ENCODE data around the gene BTBD9.

Gene BTBD9

DNA sequence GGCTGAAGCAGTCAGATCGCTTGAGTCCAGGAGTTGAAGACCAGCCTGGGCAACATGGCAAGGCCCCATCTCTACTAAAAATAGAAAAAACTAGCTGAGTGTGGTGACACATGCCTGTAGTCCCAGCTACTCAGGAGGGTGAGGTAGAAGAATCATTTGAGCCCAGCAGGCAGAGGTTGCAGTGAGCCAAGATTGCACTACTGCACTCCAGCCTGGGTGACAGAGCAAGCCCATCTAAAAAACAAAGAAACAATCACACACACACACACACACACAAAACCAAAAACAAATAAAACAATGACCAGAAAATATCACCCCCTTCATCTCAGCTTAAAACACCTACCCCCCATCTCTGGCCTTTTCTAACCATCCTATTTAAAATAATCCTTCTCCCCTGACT lies 68.0 kb downstream of the BTBD9 start:
- H3K27ac ChIP-seq (ENCODE audit: low read length, poor library complexity, severe bottlenecking): no peak overlapping the region
- no peak overlapping the region for H3K18ac ChIP-seq (ENCODE audit: low read depth in 1 of 2, low read length in 2 of 2)
- no peaks in the 10 kb centered on the region for H3K9me3 ChIP-seq (ENCODE audit: control insufficient read depth, low read length)
- H3K79me1 ChIP-seq (replicated peaks; ENCODE audit: low read length, poor library complexity, severe bottlenecking): no peaks in the 10 kb centered on the region
- H4K91ac ChIP-seq (ENCODE audit: low read length): no peak overlapping the region
- no peak overlapping the region for H3K4me2 ChIP-seq (ENCODE audit: low read length, poor library complexity, severe bottlenecking)
- no peak overlapping the region for H3K4ac ChIP-seq (ENCODE audit: low read depth in 1 of 2, low read length in 2 of 2)
- no peak overlapping the region for H2BK12ac ChIP-seq (ENCODE audit: low read length in 2 of 2)
- H2BK120ac ChIP-seq (ENCODE audit: low read depth, low read length): no peak overlapping the region
- H3K23ac ChIP-seq (ENCODE audit: low read length in 2 of 2): no peak overlapping the region
- no peak overlapping the region for H2AFZ ChIP-seq (ENCODE audit: low read depth, low read length)
- H2BK5ac ChIP-seq (ENCODE audit: low read depth, low read length, poor library complexity, severe bottlenecking): no peak overlapping the region
- no peak overlapping the region for H4K8ac ChIP-seq (ENCODE audit: low read length)
- no peak overlapping the region for H2AK5ac ChIP-seq (ENCODE audit: low read length, severe bottlenecking)
- no peaks in the 10 kb centered on the region for H3K27me3 ChIP-seq (ENCODE audit: control insufficient read depth in 1 of 2, insufficient read depth in 1 of 2, low read length in 2 of 2)
- no peak overlapping the region for H3K14ac ChIP-seq (ENCODE audit: low read length in 2 of 2)
- 91% methylated on average over 1 of the region's 1 CpG for WGBS
- no peaks in the 10 kb centered on the region for H3K4me1 ChIP-seq (ENCODE audit: control insufficient read depth, insufficient read depth, low read depth, low read length)
- no peak overlapping the region for H3K4me3 ChIP-seq (ENCODE audit: insufficient read depth in 1 of 2, low read depth in 1 of 2, low read length in 2 of 2)
- no peak overlapping the region for H2BK15ac ChIP-seq (ENCODE audit: low read depth, poor library complexity, severe bottlenecking)
- H3K9ac ChIP-seq (ENCODE audit: low read length): no peak overlapping the region
- DNase-seq: no peak
- H3K36me3 ChIP-seq (ENCODE audit: control insufficient read depth in 1 of 2, insufficient read depth in 2 of 2, low read depth in 1 of 2, low read length in 2 of 2): peaks cover 0 to 12% of the 10 kb centered on the region in 2 experiments

DNA sequence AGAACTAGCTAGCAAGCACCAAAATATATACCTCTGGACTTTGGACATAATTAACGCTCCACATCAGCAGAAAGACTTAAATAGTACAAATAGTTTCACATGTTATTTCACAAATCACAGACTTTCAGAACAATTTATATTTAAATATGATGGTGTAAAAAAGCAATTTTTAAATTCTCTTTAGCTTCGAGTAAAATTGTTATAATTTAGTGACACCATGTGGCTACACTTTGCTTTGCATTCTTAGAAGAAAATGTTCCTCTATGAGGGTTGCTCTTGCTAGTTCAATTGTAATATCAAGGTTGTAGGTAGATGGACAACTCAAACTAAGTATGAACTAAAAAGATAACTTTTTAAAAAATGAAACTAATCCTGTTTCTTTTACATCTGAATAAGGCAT lies 69.0 kb downstream of the BTBD9 start:
- Histone ChIP-seq H3K36me3 (ENCODE audit: control insufficient read depth in 1 of 2, insufficient read depth in 2 of 2, low read depth in 1 of 2, low read length in 2 of 2) (peaks cover 0 to 3% of the 10 kb centered on the region in 2 experiments), H2AK5ac (ENCODE audit: low read length, severe bottlenecking) (no peak overlapping the region), H3K14ac (ENCODE audit: low read length in 2 of 2) (no peak overlapping the region), H3K23ac (ENCODE audit: low read length in 2 of 2) (no peak overlapping the region), H3K18ac (ENCODE audit: low read depth in 1 of 2, low read length in 2 of 2) (no peak overlapping the region), H3K4me2 (ENCODE audit: low read length, poor library complexity, severe bottlenecking) (no peak overlapping the region), H2BK12ac (ENCODE audit: low read length in 2 of 2) (no peak overlapping the region), H3K4me1 (ENCODE audit: control insufficient read depth, insufficient read depth, low read depth, low read length) (no peaks in the 10 kb centered on the region), H3K9ac (ENCODE audit: low read length) (no peak overlapping the region), H2BK15ac (ENCODE audit: low read depth, poor library complexity, severe bottlenecking) (no peak overlapping the region), H2BK5ac (ENCODE audit: low read depth, low read length, poor library complexity, severe bottlenecking) (no peak overlapping the region), H3K27me3 (ENCODE audit: control insufficient read depth in 1 of 2, insufficient read depth in 1 of 2, low read length in 2 of 2) (no peaks in the 10 kb centered on the region), H3K79me1 (replicated peaks; ENCODE audit: low read length, poor library complexity, severe bottlenecking) (no peaks in the 10 kb centered on the region), H2AFZ (ENCODE audit: low read depth, low read length) (no peak overlapping the region), H4K91ac (ENCODE audit: low read length) (no peak overlapping the region), H3K27ac (ENCODE audit: low read length, poor library complexity, severe bottlenecking) (no peak overlapping the region), H4K8ac (ENCODE audit: low read length) (no peak overlapping the region), H3K4ac (ENCODE audit: low read depth in 1 of 2, low read length in 2 of 2) (no peak overlapping the region), H3K4me3 (ENCODE audit: insufficient read depth in 1 of 2, low read depth in 1 of 2, low read length in 2 of 2) (no peak overlapping the region), H2BK120ac (ENCODE audit: low read depth, low read length) (no peak overlapping the region), H3K9me3 (ENCODE audit: control insufficient read depth, low read length) (no peaks in the 10 kb centered on the region)
- DNase-seq: peak; percentile 29
- WGBS: no CpG with 5 or more reads among the region's 2 CpGs

DNA sequence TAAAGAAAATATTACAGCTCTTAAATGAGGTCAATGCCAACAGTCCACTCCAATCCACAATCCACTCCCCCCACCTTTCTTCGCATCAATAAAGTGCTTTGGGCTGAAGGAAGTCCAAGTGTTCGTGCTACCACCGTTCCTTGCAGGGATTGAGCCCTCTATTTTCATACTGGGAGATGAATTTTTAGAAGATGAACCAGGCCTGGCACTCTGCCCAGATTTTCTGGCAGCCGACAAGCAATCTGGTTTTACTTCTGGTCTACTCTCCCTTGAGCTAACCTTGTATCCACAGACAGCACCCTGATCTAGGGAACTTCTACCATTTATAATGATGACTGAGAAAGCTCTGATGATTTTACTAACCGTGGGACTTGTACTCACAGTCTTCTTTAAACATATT lies 72.3 kb downstream of the BTBD9 start:
- H2BK5ac ChIP-seq (ENCODE audit: low read depth, low read length, poor library complexity, severe bottlenecking): no peak overlapping the region
- H3K14ac ChIP-seq (ENCODE audit: low read length in 2 of 2): no peak overlapping the region
- no peaks in the 10 kb centered on the region for H3K4me1 ChIP-seq (ENCODE audit: control insufficient read depth, insufficient read depth, low read depth, low read length)
- H3K23ac ChIP-seq (ENCODE audit: low read length in 2 of 2): no peak overlapping the region
- H4K91ac ChIP-seq (ENCODE audit: low read length): no peak overlapping the region
- no peak overlapping the region for H2BK15ac ChIP-seq (ENCODE audit: low read depth, poor library complexity, severe bottlenecking)
- H3K18ac ChIP-seq (ENCODE audit: low read depth in 1 of 2, low read length in 2 of 2): no peak overlapping the region
- H2BK12ac ChIP-seq (ENCODE audit: low read length in 2 of 2): no peak overlapping the region
- DNase-seq: peak; percentile 71
- H3K4me3 ChIP-seq (ENCODE audit: insufficient read depth in 1 of 2, low read depth in 1 of 2, low read length in 2 of 2): no peak overlapping the region
- no peaks in the 10 kb centered on the region for H3K27me3 ChIP-seq (ENCODE audit: control insufficient read depth in 1 of 2, insufficient read depth in 1 of 2, low read length in 2 of 2)
- H3K4me2 ChIP-seq (ENCODE audit: low read length, poor library complexity, severe bottlenecking): no peak overlapping the region
- H2AFZ ChIP-seq (ENCODE audit: low read depth, low read length): no peak overlapping the region
- no peak overlapping the region for H2AK5ac ChIP-seq (ENCODE audit: low read length, severe bottlenecking)
- no peak overlapping the region for H2BK120ac ChIP-seq (ENCODE audit: low read depth, low read length)
- no peak overlapping the region for H3K4ac ChIP-seq (ENCODE audit: low read depth in 1 of 2, low read length in 2 of 2)
- no peak overlapping the region for H3K9ac ChIP-seq (ENCODE audit: low read length)
- no peak overlapping the region for H4K8ac ChIP-seq (ENCODE audit: low read length)
- no peaks in the 10 kb centered on the region for H3K36me3 ChIP-seq (ENCODE audit: control insufficient read depth in 1 of 2, insufficient read depth in 2 of 2, low read depth in 1 of 2, low read length in 2 of 2)
- no peak overlapping the region for H3K27ac ChIP-seq (ENCODE audit: low read length, poor library complexity, severe bottlenecking)
- H3K79me1 ChIP-seq (replicated peaks; ENCODE audit: low read length, poor library complexity, severe bottlenecking): no peaks in the 10 kb centered on the region
- no peaks in the 10 kb centered on the region for H3K9me3 ChIP-seq (ENCODE audit: control insufficient read depth, low read length)
- WGBS: 69% methylated on average over 4 of the region's 5 CpGs

DNA sequence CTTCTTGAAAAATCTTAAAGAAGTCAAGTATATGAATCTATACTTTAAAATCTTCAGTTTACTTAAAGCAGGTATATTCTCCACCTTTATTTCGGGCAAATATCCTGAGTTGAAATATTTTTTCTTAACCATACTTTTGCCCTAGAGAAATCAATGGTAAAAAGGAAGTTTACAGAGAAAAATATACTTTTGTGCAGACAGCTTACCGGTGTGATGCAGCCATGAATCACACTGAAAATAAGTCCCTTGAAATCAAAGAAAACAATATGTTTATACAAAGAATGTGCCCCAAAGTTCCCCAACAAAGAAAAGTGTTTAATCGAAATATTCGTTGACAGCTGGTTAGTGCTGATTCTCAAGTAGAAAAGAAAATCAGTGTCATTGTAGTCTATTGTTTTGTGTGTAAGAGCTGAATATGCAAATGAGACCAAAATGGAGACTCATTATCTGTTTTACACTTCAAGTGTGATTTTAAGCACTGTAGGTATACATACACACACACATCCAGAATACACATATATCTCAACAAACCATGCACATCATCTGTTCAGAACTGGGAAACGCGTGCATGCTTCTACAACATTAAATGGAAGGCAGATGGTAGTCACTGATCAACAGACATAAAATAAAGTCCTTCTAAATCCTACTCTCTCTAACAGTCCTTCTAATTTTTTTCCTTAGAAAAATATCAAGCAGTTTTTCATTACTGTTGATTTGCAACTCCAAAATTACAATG lies 73.3 kb downstream of the BTBD9 start:
- no peak overlapping the region for H2AFZ ChIP-seq (ENCODE audit: low read depth, low read length)
- no peak overlapping the region for H2BK12ac ChIP-seq (ENCODE audit: low read length in 2 of 2)
- H3K4me2 ChIP-seq (ENCODE audit: low read length, poor library complexity, severe bottlenecking): no peak overlapping the region
- no peaks in the 10 kb centered on the region for H3K79me1 ChIP-seq (replicated peaks; ENCODE audit: low read length, poor library complexity, severe bottlenecking)
- no peak overlapping the region for H2AK5ac ChIP-seq (ENCODE audit: low read length, severe bottlenecking)
- WGBS: 95% methylated on average over 4 of the region's 6 CpGs
- no peak overlapping the region for H4K8ac ChIP-seq (ENCODE audit: low read length)
- H3K18ac ChIP-seq (ENCODE audit: low read depth in 1 of 2, low read length in 2 of 2): no peak overlapping the region
- no peak overlapping the region for H3K9ac ChIP-seq (ENCODE audit: low read length)
- no peaks in the 10 kb centered on the region for H3K9me3 ChIP-seq (ENCODE audit: control insufficient read depth, low read length)
- H4K91ac ChIP-seq (ENCODE audit: low read length): no peak overlapping the region
- no peak overlapping the region for H2BK15ac ChIP-seq (ENCODE audit: low read depth, poor library complexity, severe bottlenecking)
- H3K27ac ChIP-seq (ENCODE audit: low read length, poor library complexity, severe bottlenecking): no peak overlapping the region
- H2BK5ac ChIP-seq (ENCODE audit: low read depth, low read length, poor library complexity, severe bottlenecking): no peak overlapping the region
- no peak overlapping the region for H3K4ac ChIP-seq (ENCODE audit: low read depth in 1 of 2, low read length in 2 of 2)
- H3K27me3 ChIP-seq (ENCODE audit: control insufficient read depth in 1 of 2, insufficient read depth in 1 of 2, low read length in 2 of 2): no peaks in the 10 kb centered on the region
- no peak overlapping the region for H3K23ac ChIP-seq (ENCODE audit: low read length in 2 of 2)
- H3K14ac ChIP-seq (ENCODE audit: low read length in 2 of 2): no peak overlapping the region
- no peaks in the 10 kb centered on the region for H3K36me3 ChIP-seq (ENCODE audit: control insufficient read depth in 1 of 2, insufficient read depth in 2 of 2, low read depth in 1 of 2, low read length in 2 of 2)
- no peak for DNase-seq
- no peak overlapping the region for H2BK120ac ChIP-seq (ENCODE audit: low read depth, low read length)
- H3K4me1 ChIP-seq (ENCODE audit: control insufficient read depth, insufficient read depth, low read depth, low read length): no peaks in the 10 kb centered on the region
- no peak overlapping the region for H3K4me3 ChIP-seq (ENCODE audit: insufficient read depth in 1 of 2, low read depth in 1 of 2, low read length in 2 of 2)

Data from mesenchymal stem cell (in vitro differentiated cells and primary cell).